Type B pancreatic cell (in vitro differentiated cells): ENCODE results near the gene HSD17B2. TPM values are rescaled to one million over a fixed set of nuclear protein-coding genes. Genes with fewer than 3 reads are reported as not detected.

ENCODE experiments used
- DNase-seq: peaks from one replicate; pipeline ENCODE4 v3.0.0; 2021; ENCODE audit warnings: mixed read lengths; ENCODE audit not compliant: unreplicated experiment; ENCODE audit errors: extremely low spot score
- H3K27ac Mint-ChIP-seq: 2 replicates; pipeline ENCODE4 v1.8.0; 2021; ENCODE audit warnings: mild to moderate bottlenecking, mixed read lengths
- H3K27me3 Mint-ChIP-seq: 2 replicates; pipeline ENCODE4 v1.8.0; 2021; ENCODE audit warnings: mixed read lengths
- H3K36me3 Mint-ChIP-seq: 2 replicates; pipeline ENCODE4 v1.8.0; 2021; ENCODE audit warnings: mixed read lengths
- H3K4me1 Mint-ChIP-seq: one replicate; pipeline ENCODE4 v1.8.0; 2021; ENCODE audit warnings: mixed read lengths; ENCODE audit not compliant: unreplicated experiment
- H3K4me3 Mint-ChIP-seq: 2 replicates; pipeline ENCODE4 v1.8.0; 2021; ENCODE audit warnings: mild to moderate bottlenecking, mixed read lengths
- H3K9me3 Mint-ChIP-seq: 2 replicates; pipeline ENCODE4 v1.8.0; 2021; ENCODE audit warnings: mixed read lengths
- CTCF ChIP-seq: fragments of 200-600 bp; sonication (generic); conservative IDR thresholded peaks from 2 replicates; pipeline ENCODE4 v1.5.0; 2021; ENCODE audit warnings: antibody characterized with exemption, mild to moderate bottlenecking
- total RNA-seq: library from RNA; stranded (reverse); gene quantifications from 2 replicates; pipeline ENCODE4 v1.2.1, GENCODE V29; 2021; ENCODE audit warnings: low replicate concordance

The HSD17B2 gene
- total RNA-seq, 1 donor from 2014 or later: 6.8 TPM

DNA sequence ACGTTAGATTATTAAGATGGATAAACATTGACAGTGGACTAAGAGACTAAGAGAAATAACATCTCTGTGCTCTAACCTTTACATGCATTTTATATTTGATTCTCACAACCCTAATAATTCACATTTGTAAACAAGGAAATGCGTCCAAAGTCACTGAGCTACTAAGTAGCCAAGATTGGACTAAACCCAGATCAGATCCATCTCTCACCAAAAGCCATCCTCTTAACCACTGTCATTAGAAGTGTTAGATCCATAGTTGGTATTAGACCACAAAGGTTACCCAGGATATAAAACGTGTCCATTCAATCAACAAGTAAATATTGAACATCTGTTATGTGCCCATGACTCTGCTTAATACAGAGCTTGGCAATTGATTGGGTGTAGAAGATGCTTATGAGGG, 5.2 kb downstream of the HSD17B2 start:
- Mint-ChIP-seq H3K9me3 (peaks cover 4% of the 10 kb centered on the region), H3K4me1 (peaks cover 7% of the 10 kb centered on the region), H3K4me3 (no peak overlapping the region), H3K36me3 (no peaks in the 10 kb centered on the region), H3K27ac (no peak overlapping the region), H3K27me3 (peaks cover 10% of the 10 kb centered on the region)
- no peak for TF ChIP-seq CTCF
- DNase-seq: no peak

GRCh38 chr16:82041542-82041941, 6.5 kb downstream of the HSD17B2 start:
- no peak for TF ChIP-seq CTCF
- no peak for DNase-seq
- Mint-ChIP-seq H3K27ac (no peak overlapping the region), H3K27me3 (peaks cover 10% of the 10 kb centered on the region), H3K4me3 (no peak overlapping the region), H3K4me1 (peaks cover 5% of the 10 kb centered on the region), H3K36me3 (no peaks in the 10 kb centered on the region), H3K9me3 (peaks cover 4% of the 10 kb centered on the region)

DNA sequence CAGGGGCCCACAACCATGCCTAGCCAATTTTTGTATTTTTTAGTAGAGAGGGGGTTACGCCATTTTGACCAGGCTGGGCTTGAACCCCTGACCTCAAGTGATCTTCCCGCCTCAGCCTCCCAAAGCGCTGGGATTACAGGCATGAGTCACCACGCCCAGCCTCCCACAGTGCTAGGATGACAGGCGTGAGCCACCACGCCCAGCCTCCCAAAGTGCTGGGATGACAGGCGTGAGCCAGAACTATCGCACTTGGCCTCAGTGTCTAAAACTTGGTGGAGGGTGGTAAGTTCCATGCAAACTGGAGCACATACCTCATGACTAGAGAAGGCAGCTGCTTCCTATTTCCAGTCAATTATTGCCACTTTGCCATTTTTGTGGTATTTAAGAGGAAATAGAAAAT, 7.1 kb downstream of the HSD17B2 start:
- Mint-ChIP-seq H3K27me3 (peaks cover 10% of the 10 kb centered on the region), H3K27ac (no peak overlapping the region), H3K4me1 (peaks cover 5% of the 10 kb centered on the region), H3K9me3 (peaks cover 4% of the 10 kb centered on the region), H3K36me3 (no peaks in the 10 kb centered on the region), H3K4me3 (no peak overlapping the region)
- no peak for TF ChIP-seq CTCF
- no peak for DNase-seq

DNA sequence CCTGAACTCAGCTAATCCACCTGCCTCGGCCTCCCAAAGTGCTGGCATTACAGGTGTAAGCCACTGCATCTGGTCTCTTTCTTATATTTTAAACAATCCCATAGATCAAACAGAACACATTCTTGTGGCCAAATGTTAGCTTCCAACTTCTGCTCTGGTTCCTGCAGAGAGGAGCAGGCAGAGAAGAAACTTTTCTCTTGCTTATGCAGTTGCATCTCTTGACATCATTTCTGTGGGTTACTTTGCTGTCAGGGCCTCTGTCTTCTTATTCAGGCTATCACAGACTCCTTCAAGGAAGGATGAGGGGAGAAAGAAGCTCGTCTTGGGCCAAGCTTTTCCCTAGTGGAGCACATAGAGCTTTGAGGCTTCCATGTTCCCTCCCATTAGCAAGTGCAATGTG, 7.8 kb downstream of the HSD17B2 start:
- Mint-ChIP-seq H3K4me1 (peaks cover 5% of the 10 kb centered on the region), H3K9me3 (peaks cover 4% of the 10 kb centered on the region), H3K36me3 (no peaks in the 10 kb centered on the region), H3K4me3 (no peak overlapping the region), H3K27me3 (peaks cover 17% of the 10 kb centered on the region), H3K27ac (no peak overlapping the region)
- DNase-seq: no peak
- no peak for TF ChIP-seq CTCF

DNA sequence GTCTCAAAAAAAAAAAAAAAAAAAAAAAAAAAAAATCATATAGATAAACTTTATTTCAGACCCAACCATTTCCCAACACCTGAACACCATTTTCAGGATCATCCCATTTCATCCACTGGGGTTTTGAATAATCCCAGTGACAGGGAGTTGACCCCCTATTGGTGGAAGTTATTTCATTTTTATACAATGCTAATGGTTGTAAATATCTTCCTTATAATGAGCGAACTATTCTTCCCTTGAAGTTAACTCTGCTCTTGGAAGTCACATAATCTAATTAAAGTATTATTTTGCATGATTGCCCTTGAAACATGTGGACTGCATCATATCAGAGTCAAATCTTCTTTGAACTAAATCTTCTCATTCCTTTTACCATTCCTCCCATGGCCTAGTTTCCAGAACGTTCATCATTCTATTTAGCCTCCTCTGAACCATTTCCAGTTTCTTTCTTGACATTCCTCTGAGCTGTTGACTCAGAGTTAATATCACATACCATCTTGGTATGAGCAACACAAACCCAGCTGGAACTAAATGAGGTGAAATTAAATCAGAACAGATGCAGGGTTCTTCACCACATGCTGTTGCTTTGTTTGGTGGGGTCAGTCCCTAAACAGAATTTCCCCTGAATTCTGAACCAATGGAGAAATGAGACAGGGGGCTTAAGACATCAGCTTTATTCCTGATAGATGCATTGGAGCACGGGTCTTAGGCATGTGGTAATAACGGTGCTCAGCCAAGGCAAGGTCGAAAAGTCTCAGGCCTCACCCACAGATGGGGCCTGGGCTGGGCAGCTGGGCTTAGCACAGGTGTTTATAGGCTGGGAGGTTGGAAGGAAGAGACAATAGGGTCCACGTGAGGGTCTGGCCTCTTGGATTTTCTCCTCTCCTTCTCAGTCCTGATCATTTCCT, 8.9 kb downstream of the HSD17B2 start:
- Mint-ChIP-seq H3K27me3 (peaks cover 21% of the 10 kb centered on the region), H3K9me3 (peaks cover 4% of the 10 kb centered on the region), H3K36me3 (no peaks in the 10 kb centered on the region), H3K4me1 (peaks cover 5% of the 10 kb centered on the region), H3K4me3 (no peak overlapping the region), H3K27ac (no peak overlapping the region)
- DNase-seq: no peak
- TF ChIP-seq CTCF: no peak
